ENCODE data around the gene CDC23. TPM values are rescaled to one million over a fixed set of nuclear protein-coding genes. Genes with fewer than 3 reads are reported as not detected.

The CDC23 gene
- total and polyA plus RNA-seq, 2 donors (not counting 1 experiment from before 2014, with no cell fraction given): 11.8 to 35.4 TPM

GRCh38 chr5:138177941-138178515, 35.1 kb downstream of the CDC23 start:
- no peak for ATAC-seq (ENCODE audit: low read depth)
- Histone ChIP-seq H3K4me1 (ENCODE audit: control insufficient read depth in 2 of 2, insufficient read depth in 2 of 2, low read length in 2 of 2) (peaks cover 11 to 18% of the 10 kb centered on the region in 2 donors), H3K79me2 (ENCODE audit: control insufficient read depth, insufficient read depth, low read length) (peaks cover 37% of the 10 kb centered on the region), H3K9me3 (ENCODE audit: control extremely low read depth in 1 of 3, control insufficient read depth in 2 of 3, insufficient read depth in 1 of 3, low read length in 2 of 3) (no peaks in the 10 kb centered on the region), H3K4me3 (ENCODE audit: control extremely low read depth in 1 of 5, extremely low read depth in 1 of 5, insufficient read depth in 1 of 5, low read depth in 2 of 5, low read length in 4 of 5) (peak overlapping the region; percentile 73 to 99 (median 87)), H3K4me2 (replicated peaks; ENCODE audit: low read depth, low read length, poor library complexity, severe bottlenecking) (peak overlapping the region; percentile 85), H3K27ac (ENCODE audit: low read length in 2 of 2) (peak overlapping the region; percentile 37 to 76), H3K36me3 (replicated peaks in 1 of 2; ENCODE audit: control extremely low read depth in 1 of 2, control insufficient read depth in 1 of 2, extremely low read depth in 1 of 2, insufficient read depth in 2 of 2, low read length in 1 of 2) (peaks cover 0 to 4% of the 10 kb centered on the region in 2 experiments), H2AFZ (ENCODE audit: insufficient read depth, low read depth, low read length, poor library complexity, severe bottlenecking) (peak overlapping the region; percentile 95), H3K9ac (ENCODE audit: low read length) (peak overlapping the region; percentile 92), H3K27me3 (replicated peaks in 1 of 4; ENCODE audit: control extremely low read depth in 1 of 4, control insufficient read depth in 3 of 4, insufficient read depth in 4 of 4, low read length in 3 of 4) (no peaks in the 10 kb centered on the region), H4K20me1 (ENCODE audit: control insufficient read depth, insufficient read depth, low read length, poor library complexity, severe bottlenecking) (no peaks in the 10 kb centered on the region)
- no peak overlapping the region for H3K4me3 Mint-ChIP-seq
- H3K27me3 Mint-ChIP-seq: no peaks in the 10 kb centered on the region
- no peak overlapping the region for H3K27ac Mint-ChIP-seq
- WGBS (ENCODE audit: insufficient coverage): under 1% methylated on average over 16 of the region's 16 CpGs
- ChIA-PET CTCF (interaction anchor here (0.8 to 2.4 kb wide), 5 partner anchors 20 to 326 kb away, joined by 3 to 11 read pairs (median 6); partner anchors contain the start of gene KDM3B), POLR2A (interaction anchor here (0.6 to 0.9 kb wide), 2 partner anchors 154 to 1931 kb away, joined by 3 to 6 read pairs; partner anchors contain the start of gene CDC25C)
- intact Hi-C loops (cut with micrococcal nuclease): loop anchor here (1.0 to 2.0 kb wide), 7 partner anchors 35 to 365 kb away; partner anchors contain the start of genes CDC23, CDC25C, ETF1 and FAM13B
- TF ChIP-seq CTCF (IDR thresholded peaks at IDR 0.05): no peak
- peak; percentile 33 for DNase-seq
- H3K9me3 Mint-ChIP-seq (ENCODE audit: insufficient read depth): no peaks in the 10 kb centered on the region
- H3K4me1 Mint-ChIP-seq: peaks cover 12% of the 10 kb centered on the region

GRCh38 chr5:138170299-138170698, 42.8 kb downstream of the CDC23 start:
- Mint-ChIP-seq H3K4me3 (no peak overlapping the region), H3K27ac (no peak overlapping the region), H3K27me3 (no peaks in the 10 kb centered on the region), H3K4me1 (peaks cover 5% of the 10 kb centered on the region), H3K9me3 (ENCODE audit: insufficient read depth) (no peaks in the 10 kb centered on the region)
- Histone ChIP-seq H3K79me2 (ENCODE audit: control insufficient read depth, insufficient read depth, low read length) (peaks cover 13% of the 10 kb centered on the region), H2AFZ (ENCODE audit: insufficient read depth, low read depth, low read length, poor library complexity, severe bottlenecking) (no peak overlapping the region), H3K27me3 (replicated peaks in 1 of 4; ENCODE audit: control extremely low read depth in 1 of 4, control insufficient read depth in 3 of 4, insufficient read depth in 4 of 4, low read length in 3 of 4) (no peaks in the 10 kb centered on the region), H3K4me1 (ENCODE audit: control insufficient read depth in 2 of 2, insufficient read depth in 2 of 2, low read length in 2 of 2) (no peaks in the 10 kb centered on the region), H3K36me3 (replicated peaks in 1 of 2; ENCODE audit: control extremely low read depth in 1 of 2, control insufficient read depth in 1 of 2, extremely low read depth in 1 of 2, insufficient read depth in 2 of 2, low read length in 1 of 2) (peaks cover 14 to 70% of the 10 kb centered on the region in 2 experiments), H4K20me1 (ENCODE audit: control insufficient read depth, insufficient read depth, low read length, poor library complexity, severe bottlenecking) (no peaks in the 10 kb centered on the region), H3K9me3 (ENCODE audit: control extremely low read depth in 1 of 3, control insufficient read depth in 2 of 3, insufficient read depth in 1 of 3, low read length in 2 of 3) (no peaks in the 10 kb centered on the region), H3K4me3 (ENCODE audit: control extremely low read depth in 1 of 5, extremely low read depth in 1 of 5, insufficient read depth in 1 of 5, low read depth in 2 of 5, low read length in 4 of 5) (no peak overlapping the region), H3K27ac (ENCODE audit: low read length in 2 of 2) (no peak overlapping the region), H3K4me2 (replicated peaks; ENCODE audit: low read depth, low read length, poor library complexity, severe bottlenecking) (no peak overlapping the region), H3K9ac (ENCODE audit: low read length) (no peak overlapping the region)
- ChIA-PET POLR2A (no interaction called here), CTCF (interaction anchor here (1.0 to 1.7 kb wide), 3 partner anchors 31 to 134 kb away, joined by 3 to 4 read pairs (median 3); partner anchors contain the start of gene NME5)
- DNase-seq (no peak), ATAC-seq (ENCODE audit: low read depth) (no peak)
- TF ChIP-seq EZH2 (IDR thresholded peaks at IDR 0.05; ENCODE audit: borderline replicate concordance, insufficient read depth, low read depth, low read length, poor library complexity, severe bottlenecking) (no peak), CTCF (IDR thresholded peaks at IDR 0.05) (no peak)
- intact Hi-C loops (cut with micrococcal nuclease): no loop called here
